ENCODE data around the gene NAXD.

DNA sequence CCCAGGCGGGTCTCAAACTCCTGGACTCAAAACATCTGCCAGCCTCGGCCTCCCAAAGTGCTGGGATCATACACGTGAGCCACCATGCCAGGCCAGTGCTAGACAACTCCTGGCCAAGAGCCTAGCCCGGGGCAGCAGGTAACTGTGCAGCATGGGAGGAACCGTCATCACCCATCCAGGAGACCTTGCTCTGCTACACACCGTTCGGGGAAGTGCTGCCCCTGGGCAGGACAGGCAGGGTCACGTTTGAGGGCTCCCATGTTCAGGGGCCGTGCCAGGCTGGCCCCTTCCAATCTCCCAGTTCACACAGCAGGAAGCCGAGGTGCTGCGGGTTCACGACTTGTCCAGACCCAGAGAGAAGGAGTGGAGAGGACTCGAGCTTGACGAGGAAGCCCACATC, 35.1 kb downstream of the NAXD start:
- TF ChIP-seq, protein P1, sequence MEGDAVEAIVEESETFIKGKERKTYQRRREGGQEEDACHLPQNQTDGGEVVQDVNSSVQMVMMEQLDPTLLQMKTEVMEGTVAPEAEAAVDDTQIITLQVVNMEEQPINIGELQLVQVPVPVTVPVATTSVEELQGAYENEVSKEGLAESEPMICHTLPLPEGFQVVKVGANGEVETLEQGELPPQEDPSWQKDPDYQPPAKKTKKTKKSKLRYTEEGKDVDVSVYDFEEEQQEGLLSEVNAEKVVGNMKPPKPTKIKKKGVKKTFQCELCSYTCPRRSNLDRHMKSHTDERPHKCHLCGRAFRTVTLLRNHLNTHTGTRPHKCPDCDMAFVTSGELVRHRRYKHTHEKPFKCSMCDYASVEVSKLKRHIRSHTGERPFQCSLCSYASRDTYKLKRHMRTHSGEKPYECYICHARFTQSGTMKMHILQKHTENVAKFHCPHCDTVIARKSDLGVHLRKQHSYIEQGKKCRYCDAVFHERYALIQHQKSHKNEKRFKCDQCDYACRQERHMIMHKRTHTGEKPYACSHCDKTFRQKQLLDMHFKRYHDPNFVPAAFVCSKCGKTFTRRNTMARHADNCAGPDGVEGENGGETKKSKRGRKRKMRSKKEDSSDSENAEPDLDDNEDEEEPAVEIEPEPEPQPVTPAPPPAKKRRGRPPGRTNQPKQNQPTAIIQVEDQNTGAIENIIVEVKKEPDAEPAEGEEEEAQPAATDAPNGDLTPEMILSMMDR (IDR thresholded peaks at IDR 0.05), result no peak
- no peak for TF ChIP-seq POLR2A (IDR thresholded peaks at IDR 0.05)
- no peak for TF ChIP-seq POLR2AphosphoS5 (IDR thresholded peaks at IDR 0.05)
